Activated effector memory CD4-positive, alpha-beta T cell treated with Interleukin-2 at 50 U/mL for 16 hours (primary cell): ENCODE data around the gene CMIP.
"Not testable (repeated sequence)": the region's sequence is repeated elsewhere in the genome, so short reads cannot be mapped to it uniquely, and the experiment has no call there.

ENCODE experiments used
- DNase-seq: peaks from one replicate; pipeline ENCODE4 v3.0.0-alpha.2; 2020

CMIP gene

GRCh38 chr16:81733295-81733694 is 288.7 kb downstream of the CMIP start:
- no peak for DNase-seq

- DNase-seq: no peak
Observed at GRCh38 chr16:81734632-81735434, 290.2 kb downstream of the CMIP start.

- DNase-seq: peak; percentile 75
Observed at GRCh38 chr16:81737885-81738536, 293.4 kb downstream of the CMIP start.

- no peak for DNase-seq
Observed at GRCh38 chr16:81738783-81739496, 294.3 kb downstream of the CMIP start.

- no peak for DNase-seq
Observed at GRCh38 chr16:81739503-81739902, 294.9 kb downstream of the CMIP start.

GRCh38 chr16:81740169-81740568 is 295.6 kb downstream of the CMIP start:
- DNase-seq: no peak

GRCh38 chr16:81741430-81741770 is 296.8 kb downstream of the CMIP start:
- DNase-seq: not testable (repeated sequence)

- no peak for DNase-seq
Observed at GRCh38 chr16:81744385-81744784, 299.8 kb downstream of the CMIP start.

- DNase-seq: no peak
Observed at GRCh38 chr16:81744911-81745310, 300.3 kb downstream of the CMIP start.

- peak; percentile 67 for DNase-seq
Observed at GRCh38 chr16:81745704-81746558, 301.3 kb downstream of the CMIP start.

- DNase-seq: no peak
Observed at GRCh38 chr16:81746566-81746965, 302.0 kb downstream of the CMIP start.

- DNase-seq: no peak
Observed at GRCh38 chr16:81748476-81749198, 304.0 kb downstream of the CMIP start.

GRCh38 chr16:81752225-81752875 is 307.7 kb downstream of the CMIP start:
- no peak for DNase-seq

GRCh38 chr16:81752876-81753227 is 308.2 kb downstream of the CMIP start:
- no peak for DNase-seq

GRCh38 chr16:81754858-81755257 is 310.2 kb downstream of the CMIP start:
- no peak for DNase-seq

GRCh38 chr16:81755915-81756614 is 311.5 kb downstream of the CMIP start:
- no peak for DNase-seq

GRCh38 chr16:81756615-81757356 is 312.2 kb downstream of the CMIP start:
- no peak for DNase-seq

GRCh38 chr16:81758376-81758775 is 313.8 kb downstream of the CMIP start:
- DNase-seq: no peak
